IMR-90 (cell line): ENCODE data around the gene GAPT. TPM values are rescaled to one million over a fixed set of nuclear protein-coding genes. Genes with fewer than 3 reads are reported as not detected.

Experiments
- ATAC-seq: fragments of 200-7000 bp; cut with Tn5 transposase; 2 replicates; pipeline ENCODE4 v1.9.1; 2020; ENCODE audit warnings: low read depth, mild to moderate bottlenecking, moderate library complexity
- BruUV-seq: library from RNA; stranded (reverse); fragments of 400-500 nt; replicated peaks from 2 replicates; lab custom pipeline; 2021; lab: Mats Ljungman, UMichigan
- CTCF ChIA-PET: fragments of 300-600 bp; formaldehyde crosslinking; extraction: SDS; loops from one replicate; lab custom pipeline; 2021; ENCODE audit warnings: antibody characterized with exemption; lab: Yijun Ruan, JAX
- POLR2A ChIA-PET: fragments of 300-600 bp; sonication (Branson Sonifier 250); formaldehyde crosslinking; loops from one replicate; lab custom pipeline; 2022; ENCODE audit warnings: antibody characterized with exemption; ENCODE audit not compliant: unreplicated experiment; lab: Charles Lee
- DNase-seq: peaks from one replicate; pipeline ENCODE4 v3.0.0; 2013
- H2AFZ ChIP-seq: replicated peaks from 2 replicates; pipeline ENCODE3; 2013; ENCODE audit warnings: low read length, mild to moderate bottlenecking; ENCODE audit not compliant: poor library complexity
- H2AK5ac ChIP-seq: 2 replicates; pipeline ENCODE4 v1.6.1; 2013; ENCODE audit warnings: low read depth, low read length, inconsistent platforms
- H2AK9ac ChIP-seq: replicated peaks from 2 replicates; pipeline ENCODE3; 2013; ENCODE audit warnings: mild to moderate bottlenecking, low read depth, low read length, moderate library complexity; ENCODE audit not compliant: poor library complexity
- H2BK120ac ChIP-seq: 2 replicates; pipeline ENCODE4 v1.6.1; 2013; ENCODE audit warnings: low read depth, low read length, inconsistent platforms
- H2BK15ac ChIP-seq: 3 replicates; pipeline ENCODE4 v1.6.1; 2013; ENCODE audit warnings: low read depth, low read length, inconsistent platforms
- H2BK20ac ChIP-seq: 2 replicates; pipeline ENCODE4 v1.6.1; 2013; ENCODE audit warnings: low read depth, mild to moderate bottlenecking, inconsistent platforms, low read length, moderate library complexity
- H2BK5ac ChIP-seq: 2 replicates; pipeline ENCODE4 v1.6.1; 2013; ENCODE audit warnings: mild to moderate bottlenecking, low read depth, low read length, inconsistent platforms; ENCODE audit not compliant: poor library complexity, severe bottlenecking
- H3K14ac ChIP-seq: replicated peaks from 2 replicates; pipeline ENCODE4 v1.6.1; 2013; ENCODE audit warnings: low read depth, low read length, inconsistent platforms
- H3K18ac ChIP-seq: 2 replicates; pipeline ENCODE4 v1.6.1; 2013; ENCODE audit warnings: low read depth, low read length, control low read depth
- H3K23ac ChIP-seq: 2 replicates; pipeline ENCODE4 v1.6.1; 2013; ENCODE audit warnings: low read depth, low read length, inconsistent platforms
- H3K27ac ChIP-seq: 2 replicates; pipeline ENCODE4 v1.5.1; 2013; ENCODE audit warnings: mild to moderate bottlenecking, control low read depth, low read length; ENCODE audit not compliant: insufficient read depth
- H3K27me3 ChIP-seq: 2 replicates; pipeline ENCODE4 v1.6.1; 2013; ENCODE audit warnings: low read length; ENCODE audit not compliant: control insufficient read depth, insufficient read depth
- H3K36me3 ChIP-seq: 2 replicates; pipeline ENCODE4 v1.6.1; 2013; ENCODE audit warnings: low read length, mixed read lengths; ENCODE audit not compliant: control insufficient read depth, insufficient read depth
- H3K4ac ChIP-seq: 2 replicates; pipeline ENCODE4 v1.6.1; 2013; ENCODE audit warnings: low read depth, low read length, inconsistent platforms
- H3K4me1 ChIP-seq: 2 replicates; pipeline ENCODE4 v1.6.1; 2013; ENCODE audit warnings: low read length, mixed read lengths; ENCODE audit not compliant: control insufficient read depth, insufficient read depth
- H3K4me2 ChIP-seq: 2 replicates; pipeline ENCODE4 v1.6.1; 2013; ENCODE audit warnings: low read depth, mild to moderate bottlenecking, control low read depth, low read length, moderate library complexity
- H3K4me3 ChIP-seq: 2 replicates; pipeline ENCODE4 v1.5.1; 2013; ENCODE audit warnings: low read depth, mild to moderate bottlenecking, control low read depth, low read length, moderate library complexity; ENCODE audit not compliant: insufficient read depth
- H3K56ac ChIP-seq: 2 replicates; pipeline ENCODE4 v1.6.1; 2013; ENCODE audit warnings: low read length, inconsistent platforms; ENCODE audit not compliant: insufficient read depth; ENCODE audit errors: extremely low read depth
- H3K79me1 ChIP-seq, 2 experiments: 2 replicates each; pipeline ENCODE4 v1.6.1; 2013; ENCODE audit warnings: low read length in 2 of 2, inconsistent platforms in 1 of 2, low read depth in 1 of 2
- H3K9ac ChIP-seq: 2 replicates; pipeline ENCODE4 v1.6.1; 2013; ENCODE audit warnings: low read depth, low read length, control low read depth
- H3K9me1 ChIP-seq: 2 replicates; pipeline ENCODE4 v1.6.1; 2013; ENCODE audit warnings: low read length, inconsistent platforms; ENCODE audit not compliant: insufficient read depth
- H3K9me3 ChIP-seq: 2 replicates; pipeline ENCODE4 v1.6.1; 2013; ENCODE audit warnings: low read length; ENCODE audit not compliant: control insufficient read depth, insufficient read depth
- H4K20me1 ChIP-seq: 2 replicates; pipeline ENCODE4 v1.6.1; 2013; ENCODE audit warnings: low read length, inconsistent platforms; ENCODE audit not compliant: insufficient read depth
- H4K5ac ChIP-seq: 2 replicates; pipeline ENCODE4 v1.6.1; 2013; ENCODE audit warnings: mild to moderate bottlenecking, low read depth, low read length, control low read depth
- H4K8ac ChIP-seq, 2 experiments: 2 replicates each; pipeline ENCODE4 v1.6.1; 2013; ENCODE audit warnings: low read depth in 2 of 2, low read length in 2 of 2, control low read depth in 1 of 2, inconsistent platforms in 1 of 2
- H4K91ac ChIP-seq: 2 replicates; pipeline ENCODE4 v1.6.1; 2013; ENCODE audit warnings: low read depth, low read length, inconsistent platforms; ENCODE audit not compliant: insufficient read depth
- CEBPB ChIP-seq: IDR thresholded peaks from 2 replicates; pipeline ENCODE4 v1.6.1; 2012; ENCODE audit warnings: low read depth, low read length, improper control_type of control experiment
- FOS ChIP-seq: fragments of 150-350 bp; IDR thresholded peaks from 2 replicates; pipeline ENCODE4 v1.6.1; 2016; ENCODE audit warnings: low read depth, low read length
- MAFK ChIP-seq: IDR thresholded peaks from 2 replicates; pipeline ENCODE4 v1.6.1; 2012; ENCODE audit warnings: low read depth, low read length, improper control_type of control experiment
- MAZ ChIP-seq: IDR thresholded peaks from 2 replicates; pipeline ENCODE4 v1.6.1; 2012; ENCODE audit warnings: low read depth, mild to moderate bottlenecking, low read length, improper control_type of control experiment, moderate library complexity, borderline replicate concordance
- MXI1 ChIP-seq: IDR thresholded peaks from 2 replicates; pipeline ENCODE4 v1.6.1; 2012; ENCODE audit warnings: low read depth, mild to moderate bottlenecking, low read length, moderate library complexity, borderline replicate concordance
- RFX5 ChIP-seq: IDR thresholded peaks from 2 replicates; pipeline ENCODE4 v1.8.0; 2012; ENCODE audit warnings: low read depth, mild to moderate bottlenecking, low read length, moderate library complexity
- SMC3 ChIP-seq: fragments of 150-350 bp; IDR thresholded peaks from 2 replicates; pipeline ENCODE4 v1.6.1; 2016; ENCODE audit warnings: low read depth, mild to moderate bottlenecking, antibody characterized with exemption, low read length, moderate library complexity
- WGBS, 2 experiments: methylation state at CpG; one replicate each; pipeline versions ENCODE4 v1.1.5 to v1.1.7; 2013; ENCODE audit warnings: missing lambda C conversion rate in 2 of 2; ENCODE audit not compliant: insufficient read length in 1 of 2; ENCODE audit errors: extremely low coverage in 2 of 2; 5-methylcytosine and 5-hydroxymethylcytosine counted together
- dilution Hi-C: fragments of 300-500 bp; cut with HindIII; formaldehyde crosslinking; loops from one replicate; pipeline ENCODE4 v1.14.3; 2018; ENCODE audit warnings: low sequenced_read_pairs; ENCODE audit not compliant: unreplicated experiment
- in situ Hi-C: fragments of 300-500 bp; cut with MboI; formaldehyde crosslinking; loops from 3 replicates; pipeline ENCODE4 v1.14.3; 2019; ENCODE audit warnings: low sequenced_read_pairs, inconsistent platforms, mixed read lengths
- intact Hi-C: fragments of 100-400 bp; cut with micrococcal nuclease; formaldehyde crosslinking; loops from 2 replicates; pipeline ENCODE4 v1.10.0; 2022
- polyA plus RNA-seq, 3 experiments: library from polyadenylated mRNA; depleted of rRNA; stranded (reverse); fragments of >200 nt; gene quantifications; 2 replicates each; pipeline ENCODE4 v1.2.3, GENCODE V29; 2012; ENCODE audit warnings: low replicate concordance in 1 of 3
- total RNA-seq: library from RNA; depleted of rRNA; stranded (reverse); fragments of >200 nt; gene quantifications from 2 replicates; pipeline ENCODE4 v1.2.3, GENCODE V29; 2012
- TF ChIP-seq, protein P1 (sequence below): conservative IDR thresholded peaks from 2 replicates; pipeline ENCODE4 v1.5.1; 2012; ENCODE audit warnings: mild to moderate bottlenecking, low read depth, low read length, improper control_type of control experiment
- TF ChIP-seq, protein P2 (sequence below): fragments of 150-350 bp; IDR thresholded peaks from 2 replicates; pipeline ENCODE4 v1.6.1; 2017; ENCODE audit warnings: mild to moderate bottlenecking, antibody characterized with exemption, low read length, low read depth

Gene GAPT
- total and polyA plus RNA-seq, 2 of the 4 experiments (the other 2 are of a cell fraction), result not detected

DNA sequence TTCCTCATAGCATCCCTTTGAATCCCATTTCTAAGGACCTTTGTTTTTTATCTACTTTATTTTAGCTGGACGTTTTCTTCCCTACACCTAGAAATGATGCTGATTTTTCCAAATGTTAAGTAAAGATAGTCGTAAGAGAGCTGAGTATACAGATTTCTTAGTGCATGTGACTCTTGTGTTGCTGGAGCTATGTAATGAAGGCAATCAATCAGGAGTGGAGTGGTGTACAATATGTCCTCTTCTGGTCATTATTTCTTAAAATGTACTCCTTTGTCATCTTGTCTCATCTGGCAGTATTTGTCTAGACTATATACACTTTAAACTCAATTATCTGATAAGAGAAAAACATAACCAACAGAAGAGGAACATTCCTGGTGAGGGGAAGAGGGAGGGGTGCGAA is 13.5 kb downstream of the GAPT start:
- DNase-seq (no peak), ATAC-seq (no peak)
- Histone ChIP-seq H3K23ac (no peak overlapping the region), H3K4me2 (no peak overlapping the region), H3K27ac (no peak overlapping the region), H2BK20ac (no peak overlapping the region), H4K8ac (no peak overlapping the region), H3K14ac (no peak overlapping the region), H2AK9ac (no peak overlapping the region), H3K4ac (no peak overlapping the region), H3K9me1 (no peaks in the 10 kb centered on the region), H3K18ac (no peak overlapping the region), H3K9ac (no peak overlapping the region), H2BK5ac (no peak overlapping the region), H4K5ac (no peak overlapping the region), H3K79me1 (no peaks in the 10 kb centered on the region), H2AFZ (no peak overlapping the region), H3K36me3 (no peaks in the 10 kb centered on the region), H3K56ac (no peak overlapping the region), H2BK120ac (no peak overlapping the region), H4K20me1 (no peaks in the 10 kb centered on the region), H3K27me3 (peaks cover 6% of the 10 kb centered on the region), H2BK15ac (no peak overlapping the region), H3K9me3 (no peaks in the 10 kb centered on the region), H3K4me3 (no peak overlapping the region), H2AK5ac (no peak overlapping the region), H4K91ac (no peak overlapping the region), H3K4me1 (no peaks in the 10 kb centered on the region)
- intact Hi-C loops (no loop called here), in situ Hi-C loops (loop anchor here (10.0 kb wide), 1 partner anchor 340 kb away; no protein-coding TSS in a partner anchor), dilution Hi-C loops (no loop called here)
- TF ChIP-seq RFX5 (no peak), MAZ (no peak), MXI1 (no peak), CEBPB (no peak), FOS (no peak), MAFK (no peak), SMC3 (no peak)
- TF ChIP-seq, protein P1, sequence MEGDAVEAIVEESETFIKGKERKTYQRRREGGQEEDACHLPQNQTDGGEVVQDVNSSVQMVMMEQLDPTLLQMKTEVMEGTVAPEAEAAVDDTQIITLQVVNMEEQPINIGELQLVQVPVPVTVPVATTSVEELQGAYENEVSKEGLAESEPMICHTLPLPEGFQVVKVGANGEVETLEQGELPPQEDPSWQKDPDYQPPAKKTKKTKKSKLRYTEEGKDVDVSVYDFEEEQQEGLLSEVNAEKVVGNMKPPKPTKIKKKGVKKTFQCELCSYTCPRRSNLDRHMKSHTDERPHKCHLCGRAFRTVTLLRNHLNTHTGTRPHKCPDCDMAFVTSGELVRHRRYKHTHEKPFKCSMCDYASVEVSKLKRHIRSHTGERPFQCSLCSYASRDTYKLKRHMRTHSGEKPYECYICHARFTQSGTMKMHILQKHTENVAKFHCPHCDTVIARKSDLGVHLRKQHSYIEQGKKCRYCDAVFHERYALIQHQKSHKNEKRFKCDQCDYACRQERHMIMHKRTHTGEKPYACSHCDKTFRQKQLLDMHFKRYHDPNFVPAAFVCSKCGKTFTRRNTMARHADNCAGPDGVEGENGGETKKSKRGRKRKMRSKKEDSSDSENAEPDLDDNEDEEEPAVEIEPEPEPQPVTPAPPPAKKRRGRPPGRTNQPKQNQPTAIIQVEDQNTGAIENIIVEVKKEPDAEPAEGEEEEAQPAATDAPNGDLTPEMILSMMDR, result no peak
- TF ChIP-seq, protein P2, sequence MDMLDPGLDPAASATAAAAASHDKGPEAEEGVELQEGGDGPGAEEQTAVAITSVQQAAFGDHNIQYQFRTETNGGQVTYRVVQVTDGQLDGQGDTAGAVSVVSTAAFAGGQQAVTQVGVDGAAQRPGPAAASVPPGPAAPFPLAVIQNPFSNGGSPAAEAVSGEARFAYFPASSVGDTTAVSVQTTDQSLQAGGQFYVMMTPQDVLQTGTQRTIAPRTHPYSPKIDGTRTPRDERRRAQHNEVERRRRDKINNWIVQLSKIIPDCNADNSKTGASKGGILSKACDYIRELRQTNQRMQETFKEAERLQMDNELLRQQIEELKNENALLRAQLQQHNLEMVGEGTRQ, result no peak
- no TSS peak for BruUV-seq
- POLR2A ChIA-PET, result no interaction called here
- no CpG with 5 or more reads among the region's 3 CpGs for WGBS, 2 experiments
- CTCF ChIA-PET, result no interaction called here
